Ishikawa (cell line): ENCODE data around the gene CFAP298.
A peak's percentile ranks its signal among the peaks of the same experiment; 100 is the strongest.

ENCODE experiments used
- CEBPB ChIP-seq: IDR thresholded peaks from 2 replicates; pipeline ENCODE4 v1.6.1; 2012
- CREB1 ChIP-seq: IDR thresholded peaks from 2 replicates; pipeline ENCODE4 v1.6.1; 2012; ENCODE audit warnings: low read depth
- EGR1 ChIP-seq: IDR thresholded peaks from 2 replicates; pipeline ENCODE4 v1.6.1; 2012
- EP300 ChIP-seq: IDR thresholded peaks from 2 replicates; pipeline ENCODE4 v1.6.1; 2012; ENCODE audit warnings: borderline replicate concordance
- FOXM1 ChIP-seq: IDR thresholded peaks from 2 replicates; pipeline ENCODE4 v1.6.1; 2012; ENCODE audit warnings: low read depth, borderline replicate concordance
- NFIC ChIP-seq: IDR thresholded peaks from 2 replicates; pipeline ENCODE4 v1.6.1; 2012
- RAD21 ChIP-seq: IDR thresholded peaks from 2 replicates; pipeline ENCODE4 v1.6.1; 2012; ENCODE audit warnings: low read depth
- TAF1 ChIP-seq: IDR thresholded peaks from 2 replicates; pipeline ENCODE4 v1.6.1; 2012; ENCODE audit warnings: low read depth, mild to moderate bottlenecking
- TCF12 ChIP-seq: IDR thresholded peaks from 2 replicates; pipeline ENCODE4 v1.6.1; 2012; ENCODE audit warnings: low read depth
- TEAD4 ChIP-seq: IDR thresholded peaks from 2 replicates; pipeline ENCODE4 v1.6.1; 2012
- YY1 ChIP-seq: IDR thresholded peaks from 2 replicates; pipeline ENCODE4 v1.6.1; 2012; ENCODE audit warnings: low read depth
- ZBTB7A ChIP-seq: IDR thresholded peaks from 2 replicates; pipeline ENCODE4 v1.6.1; 2012; ENCODE audit warnings: low read depth
- TF ChIP-seq, protein P1 (sequence below): IDR thresholded peaks from 2 replicates; pipeline ENCODE4 v1.6.1; 2012; ENCODE audit warnings: low read depth, mild to moderate bottlenecking
- TF ChIP-seq, protein P2 (sequence below): IDR thresholded peaks from 2 replicates; pipeline ENCODE4 v1.6.1; 2012
- TF ChIP-seq, protein P3 (sequence below): IDR thresholded peaks from 2 replicates; pipeline ENCODE4 v1.6.1; 2012

The CFAP298 gene, protein sequence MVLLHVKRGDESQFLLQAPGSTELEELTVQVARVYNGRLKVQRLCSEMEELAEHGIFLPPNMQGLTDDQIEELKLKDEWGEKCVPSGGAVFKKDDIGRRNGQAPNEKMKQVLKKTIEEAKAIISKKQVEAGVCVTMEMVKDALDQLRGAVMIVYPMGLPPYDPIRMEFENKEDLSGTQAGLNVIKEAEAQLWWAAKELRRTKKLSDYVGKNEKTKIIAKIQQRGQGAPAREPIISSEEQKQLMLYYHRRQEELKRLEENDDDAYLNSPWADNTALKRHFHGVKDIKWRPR

DNA sequence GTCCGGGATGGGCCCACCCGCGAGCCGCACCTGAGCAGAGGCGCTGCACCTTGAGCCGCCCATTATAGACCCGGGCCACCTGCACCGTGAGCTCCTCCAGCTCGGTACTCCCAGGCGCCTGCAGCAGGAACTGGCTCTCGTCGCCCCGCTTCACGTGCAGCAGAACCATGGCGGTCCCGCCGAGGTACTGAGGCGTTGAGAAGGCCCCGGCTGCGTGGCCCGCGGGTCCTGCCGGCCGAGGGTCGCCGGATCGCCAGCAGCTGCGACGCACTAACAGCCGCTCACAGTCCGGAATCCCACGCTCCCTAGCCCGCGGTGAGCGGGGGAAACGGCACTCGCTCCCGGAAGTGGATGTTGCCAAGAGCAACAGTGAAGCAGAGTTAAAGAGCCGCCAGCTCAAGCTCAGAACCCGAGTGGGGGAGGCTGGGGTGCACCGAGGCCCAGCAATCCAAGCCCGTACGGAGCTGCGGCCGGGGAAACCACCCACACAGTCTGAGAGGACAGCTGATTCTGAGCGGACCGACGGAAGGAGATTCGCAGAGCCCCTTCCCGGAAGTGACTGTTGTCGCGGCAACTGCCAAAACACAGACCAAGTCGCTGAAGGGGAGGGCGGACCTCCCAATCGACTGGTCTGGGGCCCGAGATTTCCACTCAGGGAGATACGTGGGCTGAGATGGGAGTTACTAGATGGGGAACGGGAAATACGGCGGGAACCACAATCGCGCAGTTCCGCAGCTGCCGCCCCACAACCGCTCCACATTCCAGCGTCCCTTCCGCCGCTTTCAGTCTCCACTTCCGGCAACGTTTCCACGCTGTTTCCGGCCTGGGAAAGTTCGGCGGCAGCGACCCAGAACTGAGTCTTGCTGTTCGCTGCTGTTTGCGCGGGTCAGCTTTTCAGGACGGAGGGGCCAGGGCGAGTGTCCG is at the start of gene CFAP298:
TSS of gene CFAP298 (minus strand) at position 303 of the 924 bp plus-strand sequence. CDS start at position 169, 134 bp downstream.
- TF ChIP-seq ZBTB7A (no peak), TAF1 (peak; percentile 77), CEBPB (no peak), RAD21 (no peak), YY1 (peak; percentile 56), TEAD4 (peak; percentile 92), EP300 (0 out of 2 replicates have a peak, but pooled peaks have one; percentile 9), CREB1 (peak; percentile 48; the same call in 1 of the 2 replicates), EGR1 (peak; percentile 93), FOXM1 (0 out of 2 replicates have a peak, but pooled peaks have one; percentile 49), NFIC (peak; percentile 33), TCF12 (peak; percentile 68; the same call in 1 of the 2 replicates)
- TF ChIP-seq, protein P1, sequence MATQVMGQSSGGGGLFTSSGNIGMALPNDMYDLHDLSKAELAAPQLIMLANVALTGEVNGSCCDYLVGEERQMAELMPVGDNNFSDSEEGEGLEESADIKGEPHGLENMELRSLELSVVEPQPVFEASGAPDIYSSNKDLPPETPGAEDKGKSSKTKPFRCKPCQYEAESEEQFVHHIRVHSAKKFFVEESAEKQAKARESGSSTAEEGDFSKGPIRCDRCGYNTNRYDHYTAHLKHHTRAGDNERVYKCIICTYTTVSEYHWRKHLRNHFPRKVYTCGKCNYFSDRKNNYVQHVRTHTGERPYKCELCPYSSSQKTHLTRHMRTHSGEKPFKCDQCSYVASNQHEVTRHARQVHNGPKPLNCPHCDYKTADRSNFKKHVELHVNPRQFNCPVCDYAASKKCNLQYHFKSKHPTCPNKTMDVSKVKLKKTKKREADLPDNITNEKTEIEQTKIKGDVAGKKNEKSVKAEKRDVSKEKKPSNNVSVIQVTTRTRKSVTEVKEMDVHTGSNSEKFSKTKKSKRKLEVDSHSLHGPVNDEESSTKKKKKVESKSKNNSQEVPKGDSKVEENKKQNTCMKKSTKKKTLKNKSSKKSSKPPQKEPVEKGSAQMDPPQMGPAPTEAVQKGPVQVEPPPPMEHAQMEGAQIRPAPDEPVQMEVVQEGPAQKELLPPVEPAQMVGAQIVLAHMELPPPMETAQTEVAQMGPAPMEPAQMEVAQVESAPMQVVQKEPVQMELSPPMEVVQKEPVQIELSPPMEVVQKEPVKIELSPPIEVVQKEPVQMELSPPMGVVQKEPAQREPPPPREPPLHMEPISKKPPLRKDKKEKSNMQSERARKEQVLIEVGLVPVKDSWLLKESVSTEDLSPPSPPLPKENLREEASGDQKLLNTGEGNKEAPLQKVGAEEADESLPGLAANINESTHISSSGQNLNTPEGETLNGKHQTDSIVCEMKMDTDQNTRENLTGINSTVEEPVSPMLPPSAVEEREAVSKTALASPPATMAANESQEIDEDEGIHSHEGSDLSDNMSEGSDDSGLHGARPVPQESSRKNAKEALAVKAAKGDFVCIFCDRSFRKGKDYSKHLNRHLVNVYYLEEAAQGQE, result no peak
- TF ChIP-seq, protein P2, sequence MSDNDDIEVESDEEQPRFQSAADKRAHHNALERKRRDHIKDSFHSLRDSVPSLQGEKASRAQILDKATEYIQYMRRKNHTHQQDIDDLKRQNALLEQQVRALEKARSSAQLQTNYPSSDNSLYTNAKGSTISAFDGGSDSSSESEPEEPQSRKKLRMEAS, result peak; percentile 79
- TF ChIP-seq, protein P3, sequence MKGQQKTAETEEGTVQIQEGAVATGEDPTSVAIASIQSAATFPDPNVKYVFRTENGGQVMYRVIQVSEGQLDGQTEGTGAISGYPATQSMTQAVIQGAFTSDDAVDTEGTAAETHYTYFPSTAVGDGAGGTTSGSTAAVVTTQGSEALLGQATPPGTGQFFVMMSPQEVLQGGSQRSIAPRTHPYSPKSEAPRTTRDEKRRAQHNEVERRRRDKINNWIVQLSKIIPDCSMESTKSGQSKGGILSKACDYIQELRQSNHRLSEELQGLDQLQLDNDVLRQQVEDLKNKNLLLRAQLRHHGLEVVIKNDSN, result peak; percentile 67

- TF ChIP-seq, protein P2, result 0 out of 2 replicates have a peak, but pooled peaks have one; percentile 19
Observed at GRCh38 chr21:32661026-32661782, 49.0 kb upstream of the CFAP298 start.

DNA sequence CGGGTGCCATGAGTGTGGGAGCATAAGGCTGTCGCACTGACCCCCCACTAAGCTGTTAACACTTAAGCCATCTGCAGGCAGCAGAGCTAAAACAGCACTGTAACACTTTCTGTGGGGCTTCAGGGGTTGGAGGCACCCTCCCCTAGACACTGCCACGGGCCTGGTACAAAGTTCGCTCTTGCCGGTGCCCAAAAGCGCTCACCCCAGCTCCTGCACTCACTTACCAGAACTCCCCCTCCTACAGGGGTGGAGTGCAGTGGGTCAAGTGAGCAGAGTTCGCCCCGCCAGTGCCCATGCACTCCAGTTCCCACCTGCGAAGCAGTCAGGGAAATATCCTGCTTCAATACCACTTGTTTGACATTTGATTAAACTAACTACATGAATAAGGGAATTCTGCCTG is 46.3 kb upstream of the CFAP298 start:
- TF ChIP-seq, protein P3, result no peak
- TF ChIP-seq, protein P2, result no peak
- no peak for TF ChIP-seq TEAD4
- TF ChIP-seq EP300, result no peak
- no peak for TF ChIP-seq CEBPB
- TF ChIP-seq YY1, result no peak
- no peak for TF ChIP-seq CREB1
- no peak for TF ChIP-seq TAF1
- no peak for TF ChIP-seq RAD21
- no peak for TF ChIP-seq NFIC

DNA sequence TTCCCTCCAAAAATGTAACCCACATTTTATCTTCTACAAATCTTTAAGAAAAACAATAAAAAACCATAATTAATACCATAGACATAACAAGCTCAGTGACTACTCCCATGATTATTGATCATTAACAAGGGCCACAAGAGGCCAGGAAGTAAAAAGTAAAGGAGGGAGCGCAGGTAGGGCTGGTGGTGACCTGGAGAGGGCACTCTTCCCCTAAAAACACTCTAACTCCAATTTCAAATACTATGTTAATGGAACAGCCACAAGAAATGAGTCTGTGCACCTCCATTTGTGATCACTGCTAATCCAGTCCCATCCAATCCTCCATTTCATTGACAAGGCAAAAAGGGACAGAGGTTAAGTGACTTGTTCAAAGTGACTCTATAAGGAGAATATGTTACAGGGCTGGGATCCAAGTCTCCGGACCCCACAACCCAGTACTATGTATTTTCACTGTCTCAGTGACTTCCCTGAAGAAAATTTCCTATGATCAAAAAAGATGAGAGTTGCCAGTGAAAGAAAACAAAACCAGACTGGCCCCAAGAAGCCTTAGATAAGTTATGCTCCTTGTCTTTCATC is 41.2 kb upstream of the CFAP298 start:
- TF ChIP-seq, protein P2, result no peak
- TF ChIP-seq RAD21, result peak; percentile 74
- TF ChIP-seq NFIC, result no peak
- no peak for TF ChIP-seq CREB1
- TF ChIP-seq EGR1, result no peak

DNA sequence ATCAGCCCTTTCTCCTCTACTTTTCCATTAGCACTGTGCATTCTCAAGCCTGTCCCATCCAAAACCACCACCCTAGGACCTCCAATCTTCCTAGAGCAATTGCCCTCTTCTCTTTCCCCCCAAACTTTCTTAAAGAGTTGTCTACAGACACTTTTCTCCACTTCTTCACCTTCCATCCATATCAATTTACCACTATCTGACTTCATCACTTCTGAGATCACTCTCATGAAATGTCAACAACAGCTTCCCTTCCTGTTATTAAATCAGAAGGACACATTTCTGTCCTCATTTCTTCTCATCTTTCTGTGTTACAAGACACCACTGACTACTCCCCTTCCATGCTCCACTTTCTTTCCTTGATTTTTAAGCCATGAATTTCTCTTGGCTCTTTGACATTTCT is 36.0 kb upstream of the CFAP298 start:
- TF ChIP-seq CREB1 (no peak), TEAD4 (no peak), NFIC (no peak), YY1 (no peak), EP300 (no peak), FOXM1 (no peak), EGR1 (no peak), CEBPB (no peak), TCF12 (no peak), TAF1 (no peak), ZBTB7A (no peak), RAD21 (no peak)
- TF ChIP-seq, protein P1, result no peak
- TF ChIP-seq, protein P3, result no peak
- TF ChIP-seq, protein P2, result no peak
